Vagina (tissue), 2 donors: Measurements from ENCODE around the gene AGBL1.

Source experiments
- POLR2A ChIP-seq, 2 donors: fragments of 450-650 bp; IDR thresholded peaks; one replicate each; pipeline ENCODE4 v1.6.1; 2017; ENCODE audit warnings: antibody characterized with exemption in 2 of 2, mild to moderate bottlenecking in 2 of 2, moderate library complexity in 2 of 2
- TF ChIP-seq, protein P1 (sequence below), 3 experiments: fragments of 450-650 bp in 2 of 3; fragments of 200-600 bp in 1 of 3; sonication (generic) in 1 of 3; IDR thresholded peaks; one replicate each; pipeline ENCODE4 v1.5.1; 2017 to 2019; ENCODE audit warnings: antibody characterized with exemption in 3 of 3, mild to moderate bottlenecking in 2 of 3, moderate library complexity in 2 of 3

- no peak for TF ChIP-seq POLR2A (IDR thresholded peaks at IDR 0.05)
- TF ChIP-seq, protein P1, sequence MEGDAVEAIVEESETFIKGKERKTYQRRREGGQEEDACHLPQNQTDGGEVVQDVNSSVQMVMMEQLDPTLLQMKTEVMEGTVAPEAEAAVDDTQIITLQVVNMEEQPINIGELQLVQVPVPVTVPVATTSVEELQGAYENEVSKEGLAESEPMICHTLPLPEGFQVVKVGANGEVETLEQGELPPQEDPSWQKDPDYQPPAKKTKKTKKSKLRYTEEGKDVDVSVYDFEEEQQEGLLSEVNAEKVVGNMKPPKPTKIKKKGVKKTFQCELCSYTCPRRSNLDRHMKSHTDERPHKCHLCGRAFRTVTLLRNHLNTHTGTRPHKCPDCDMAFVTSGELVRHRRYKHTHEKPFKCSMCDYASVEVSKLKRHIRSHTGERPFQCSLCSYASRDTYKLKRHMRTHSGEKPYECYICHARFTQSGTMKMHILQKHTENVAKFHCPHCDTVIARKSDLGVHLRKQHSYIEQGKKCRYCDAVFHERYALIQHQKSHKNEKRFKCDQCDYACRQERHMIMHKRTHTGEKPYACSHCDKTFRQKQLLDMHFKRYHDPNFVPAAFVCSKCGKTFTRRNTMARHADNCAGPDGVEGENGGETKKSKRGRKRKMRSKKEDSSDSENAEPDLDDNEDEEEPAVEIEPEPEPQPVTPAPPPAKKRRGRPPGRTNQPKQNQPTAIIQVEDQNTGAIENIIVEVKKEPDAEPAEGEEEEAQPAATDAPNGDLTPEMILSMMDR (IDR thresholded peaks at IDR 0.05) = no peak
Observed at GRCh38 chr15:86349565-86349964, 269.9 kb downstream of the AGBL1 start.
